T-helper 1 cell treated with Interleukin-12 subunit alpha and Interleukin-12 subunit beta and Interleukin-4 antibody, amounts not matched to agents 30 ng/mL and 1 ng/mL, for 36 hours (primary cell): ENCODE results near the gene SIL1. TPM values are rescaled to one million over a fixed set of nuclear protein-coding genes. Genes with fewer than 3 reads are reported as not detected.
"Not testable (repeated sequence)": the region's sequence is repeated elsewhere in the genome, so short reads cannot be mapped to it uniquely, and the experiment has no call there.

Experiments
- intact Hi-C: fragments of 100-400 bp; cut with micrococcal nuclease; formaldehyde crosslinking; loops from one replicate; pipeline ENCODE4 v1.15.1; 2024
- total RNA-seq: library from RNA; stranded (reverse); gene quantifications from 2 replicates; pipeline ENCODE4 v1.2.3, GENCODE V29; 2022

Gene SIL1
- total RNA-seq, 1 donor from 2014 or later: 25.8 TPM

DNA sequence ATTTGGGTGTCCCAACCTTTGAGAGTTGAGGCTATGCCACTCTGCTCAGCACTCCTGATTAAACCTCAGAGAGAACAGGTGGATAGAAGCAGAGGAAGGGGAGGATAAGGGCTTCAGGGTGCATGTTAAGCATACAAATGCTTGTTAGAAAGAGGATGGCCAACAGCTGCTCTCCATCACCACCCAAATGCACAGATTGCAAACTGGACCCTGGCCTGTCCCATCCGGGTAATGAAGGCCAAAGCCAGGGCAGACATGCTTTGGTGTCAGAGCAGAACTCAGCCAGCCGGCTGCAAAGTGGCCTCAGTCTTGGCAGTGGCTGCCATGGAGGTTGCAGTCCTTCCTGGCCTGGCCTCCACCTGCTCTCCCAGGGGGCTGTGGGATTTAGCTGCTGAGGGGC is 84.3 kb downstream of the SIL1 start:
- intact Hi-C loops: no loop called here

DNA sequence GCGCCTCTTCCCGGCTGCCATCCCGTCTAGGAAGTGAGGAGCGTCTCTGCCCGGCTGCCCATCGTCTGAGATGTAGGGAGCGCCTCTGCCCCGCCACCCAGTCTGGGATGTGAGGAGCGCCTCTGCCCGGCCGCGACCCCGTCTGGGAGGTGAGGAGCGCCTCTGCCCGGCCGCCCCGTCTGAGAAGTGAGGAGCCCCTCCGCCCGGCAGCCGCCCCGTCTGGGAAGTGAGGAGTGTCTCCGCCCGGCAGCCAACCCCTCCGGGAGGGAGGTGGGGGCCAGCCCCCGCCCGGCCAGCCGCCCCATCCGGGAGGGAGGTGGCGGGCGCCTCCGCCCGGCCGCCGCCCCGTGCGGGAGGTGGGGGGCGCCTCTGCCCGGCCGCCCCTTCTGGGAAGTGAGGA is 85.8 kb downstream of the SIL1 start:
- intact Hi-C loops: not testable (repeated sequence)

- intact Hi-C loops: no loop called here
Observed at GRCh38 chr5:139110526-139111168, 87.5 kb downstream of the SIL1 start.

- intact Hi-C loops: no loop called here
Observed at GRCh38 chr5:139108063-139108824, 89.9 kb downstream of the SIL1 start.

- intact Hi-C loops: no loop called here
Observed at GRCh38 chr5:139105621-139106071, 92.5 kb downstream of the SIL1 start.

DNA sequence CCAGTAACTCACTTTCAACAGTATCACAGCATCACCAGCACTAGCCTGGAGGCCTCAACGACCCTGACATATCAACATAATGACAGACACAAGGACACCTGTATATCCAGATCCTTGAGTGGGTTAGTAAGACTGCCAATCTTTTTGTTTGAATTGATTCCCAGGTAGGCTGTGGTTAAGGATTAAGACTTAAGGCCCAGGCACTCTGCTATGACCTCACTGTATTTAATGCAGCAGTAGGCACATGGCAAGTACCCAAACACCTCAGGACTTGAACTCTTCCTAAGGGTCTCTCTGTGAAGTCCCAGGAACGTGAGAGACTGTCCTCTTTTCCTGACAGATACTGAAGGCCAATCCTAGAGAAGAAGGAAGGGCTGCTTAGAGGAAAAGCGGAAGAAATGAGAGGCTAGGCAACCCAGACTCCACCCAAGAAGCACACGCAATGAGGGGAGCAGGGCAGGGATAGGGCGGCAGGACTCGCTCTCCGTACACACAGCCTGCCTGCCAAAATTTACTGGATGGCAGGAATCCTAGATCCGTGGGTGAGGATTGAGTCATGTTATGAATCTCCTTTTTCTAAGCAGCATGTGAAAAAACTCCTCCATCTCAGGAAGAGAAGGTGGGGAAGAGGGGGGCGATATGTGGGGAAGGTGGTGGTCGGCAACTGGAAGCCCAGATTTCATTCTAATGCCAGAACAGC is 93.4 kb downstream of the SIL1 start:
- intact Hi-C loops: no loop called here

- intact Hi-C loops: no loop called here
Observed at GRCh38 chr5:139103762-139104161, 94.4 kb downstream of the SIL1 start.

DNA sequence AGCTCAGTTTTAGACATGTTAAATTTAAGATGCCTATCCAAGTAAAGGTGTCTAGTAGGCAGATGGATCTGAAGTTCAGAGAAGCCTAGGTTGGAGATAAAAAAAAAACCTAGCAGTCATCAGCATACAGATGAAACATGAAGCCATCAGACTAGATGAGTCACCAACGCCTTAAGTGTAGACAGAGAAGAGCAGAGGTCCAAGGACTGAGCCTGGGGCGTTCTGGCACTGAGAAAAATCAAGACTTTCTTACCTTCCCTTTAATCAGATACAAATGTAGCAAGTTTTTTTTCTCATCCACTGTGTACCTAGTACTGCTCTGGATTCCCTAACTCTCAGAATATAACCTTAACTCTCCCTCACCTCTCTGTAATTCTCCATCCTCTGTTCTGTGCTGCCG is 97.3 kb downstream of the SIL1 start:
- intact Hi-C loops: no loop called here

GRCh38 chr5:139094154-139095131 is 103.7 kb downstream of the SIL1 start:
- intact Hi-C loops: no loop called here

DNA sequence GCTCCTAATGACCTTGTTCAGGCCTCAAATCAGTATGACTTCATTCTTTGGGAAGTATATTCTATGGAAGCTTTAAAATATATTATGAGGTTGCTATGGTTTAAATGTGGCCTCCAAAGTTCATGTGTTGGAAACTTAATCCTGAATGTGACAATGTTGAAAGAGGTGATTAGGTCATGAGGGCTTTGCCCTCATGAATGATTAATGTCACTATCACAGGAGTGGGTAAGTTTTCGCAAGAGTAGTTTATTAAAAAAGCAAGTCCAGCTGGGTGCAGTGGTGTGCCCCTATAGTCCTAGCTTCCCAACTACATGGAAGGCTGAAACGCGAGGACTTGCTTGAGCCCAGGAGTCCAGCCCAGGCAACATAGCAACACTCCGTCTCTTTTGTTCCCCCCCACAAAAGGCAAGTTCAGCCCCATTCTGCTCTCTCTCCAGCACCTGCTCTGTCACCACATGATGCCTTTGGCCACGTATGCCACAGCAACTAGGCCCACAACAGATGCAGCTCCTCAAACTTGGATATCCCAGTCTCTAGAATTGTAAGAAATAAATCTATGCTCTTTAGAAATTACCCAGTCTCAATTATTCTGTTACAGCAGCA is 105.3 kb downstream of the SIL1 start:
- intact Hi-C loops: no loop called here

- intact Hi-C loops: no loop called here
Observed at GRCh38 chr5:139091439-139092156, 106.6 kb downstream of the SIL1 start.

- intact Hi-C loops: no loop called here
Observed at GRCh38 chr5:139090581-139090980, 107.6 kb downstream of the SIL1 start.

GRCh38 chr5:139088024-139088423 is 110.1 kb downstream of the SIL1 start:
- intact Hi-C loops: no loop called here

DNA sequence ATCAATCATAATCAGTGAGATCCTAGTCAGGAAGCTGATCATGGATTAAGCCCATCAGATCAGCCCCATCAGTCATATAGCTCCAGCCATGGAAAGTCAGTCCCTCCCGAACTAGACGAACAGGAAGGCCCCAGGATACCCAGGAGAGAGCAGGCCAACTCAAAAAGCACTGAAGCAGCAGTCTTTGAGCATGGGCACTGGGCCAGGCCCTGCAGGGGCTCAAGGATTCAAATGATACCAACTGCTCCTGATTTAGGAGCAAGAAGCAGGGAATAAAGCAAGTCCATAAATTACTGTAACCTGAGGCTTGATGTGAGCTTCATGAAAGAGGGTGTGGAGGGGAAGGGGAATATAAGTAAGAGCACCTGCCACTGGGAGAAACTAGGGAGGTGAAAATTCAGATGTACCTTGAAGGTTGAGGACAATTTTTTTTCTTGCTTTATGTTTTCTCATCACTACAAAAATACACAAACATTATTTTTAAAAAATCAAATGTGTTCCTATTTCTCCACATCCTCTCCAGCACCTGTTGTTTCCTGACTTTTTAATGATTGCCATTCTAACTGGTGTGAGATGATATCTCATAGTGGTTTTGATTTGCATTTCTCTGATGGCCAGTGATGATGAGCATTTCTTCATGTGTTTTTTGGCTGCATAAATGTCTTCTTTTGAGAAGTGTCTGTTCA is 115.2 kb downstream of the SIL1 start:
- intact Hi-C loops: no loop called here

- intact Hi-C loops: no loop called here
Observed at GRCh38 chr5:139079991-139080610, 118.1 kb downstream of the SIL1 start.

- intact Hi-C loops: no loop called here
Observed at GRCh38 chr5:139079225-139079990, 118.8 kb downstream of the SIL1 start.

GRCh38 chr5:139078345-139078744 is 119.8 kb downstream of the SIL1 start:
- intact Hi-C loops: no loop called here

DNA sequence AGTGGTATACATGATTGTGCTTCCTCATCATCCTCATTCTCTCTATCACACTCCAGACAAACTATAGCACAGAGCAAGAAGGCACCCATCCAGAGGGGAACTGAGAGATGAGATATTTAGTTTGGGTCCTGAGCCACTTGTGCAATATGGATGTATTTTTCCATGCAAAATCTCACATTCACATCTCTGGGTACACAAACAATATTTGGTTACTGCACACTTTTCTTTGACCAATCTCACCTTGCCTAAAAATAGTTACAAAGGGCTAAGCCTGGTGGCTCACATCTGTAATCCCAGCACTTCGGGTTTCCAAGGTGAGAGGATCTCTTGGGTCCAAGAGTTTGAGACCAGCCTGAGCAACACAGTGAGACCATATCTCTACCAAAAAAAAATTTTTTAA is 120.3 kb downstream of the SIL1 start:
- intact Hi-C loops: no loop called here
